Ovary (tissue), 9 donors: ENCODE measurements around the gene THRB. TPM values are rescaled to one million over a fixed set of nuclear protein-coding genes. Genes with fewer than 3 reads are reported as not detected.

Experiments used
- DNase-seq, 5 donors: peaks; one replicate each; pipeline ENCODE4 v3.0.0-alpha.2; 2019 to 2020
- H3K27ac ChIP-seq, 2 donors: fragments of 200-600 bp; one replicate each; pipeline versions ENCODE4 v1.5.1 to v1.8.0; 2019 to 2022
- H3K27me3 ChIP-seq: fragments of 200-600 bp; one replicate; pipeline ENCODE4 v1.8.0; 2022
- H3K36me3 ChIP-seq: fragments of 200-600 bp; sonication (generic); one replicate; pipeline ENCODE4 v1.5.1; 2019
- H3K4me1 ChIP-seq: one replicate; pipeline ENCODE4 v1.8.1; 2013; ENCODE audit warnings: mild to moderate bottlenecking, moderate library complexity; ENCODE audit not compliant: insufficient read depth
- H3K4me3 ChIP-seq: fragments of 200-600 bp; sonication (generic); one replicate; pipeline ENCODE4 v1.5.1; 2017
- H3K9me3 ChIP-seq, 2 donors: fragments of 200-600 bp in 1 of 2; sonication (generic) in 1 of 2; one replicate each; pipeline versions ENCODE4 v1.5.1 to v1.8.1; 2013 to 2019; ENCODE audit warnings: mild to moderate bottlenecking in 1 of 2, moderate library complexity in 1 of 2
- CTCF ChIP-seq, 3 donors: fragments of 450-650 bp in 2 of 3; fragments of 200-600 bp in 1 of 3; IDR thresholded peaks; one replicate each; pipeline versions ENCODE4 v1.5.1 to v1.8.0; 2016 to 2022; ENCODE audit warnings: antibody characterized with exemption in 3 of 3, mild to moderate bottlenecking in 1 of 3
- EP300 ChIP-seq: sonication (generic); formaldehyde crosslinking; IDR thresholded peaks from one replicate; pipeline ENCODE4 v1.6.1; 2017; ENCODE audit warnings: antibody characterized with exemption
- POLR2A ChIP-seq: fragments of 450-650 bp; IDR thresholded peaks from one replicate; pipeline ENCODE4 v1.6.1; 2017; ENCODE audit warnings: antibody characterized with exemption, mild to moderate bottlenecking, moderate library complexity
- WGBS, 3 donors: extraction: QIAGEN DNeasy Blood & Tissue Kit in 1 of 3; methylation state at CpG; one replicate each; pipeline versions ENCODE4 v1.1.5 to v1.1.7; 2013 to 2017; 5-methylcytosine and 5-hydroxymethylcytosine counted together
- intact Hi-C, 4 donors: fragments of 100-400 bp; cut with DNase I; formaldehyde crosslinking; loops; one replicate each; pipeline versions ENCODE4 v1.11.0 to v1.15.1; 2022 to 2023
- polyA plus RNA-seq, 2 donors: library from polyadenylated mRNA; stranded (reverse); fragments of 200-250 nt in 1 of 2; fragments of 350-450 nt in 1 of 2; fragmentation: Illumina TruSeq in 1 of 2; extraction: RNeasy Lipid Tissue Mini Kit (QIAGEN cat#74804) in 1 of 2; gene quantifications; one replicate each; pipeline ENCODE4 v1.2.3, GENCODE V29; 2013 to 2014
- total RNA-seq, 7 donors: library from RNA; depleted of rRNA in 2 of 7; stranded (reverse); fragments of >200 nt in 2 of 7; fragmentation: NEBNext Ultra II Directional in 3 of 7; extraction: Animal tissue kit (Norgen Biotek cat#: 25700) in 3 of 7; gene quantifications; one replicate each; pipeline versions ENCODE4 v1.1.0 to v1.2.4, GENCODE V29; 2016 to 2023
- donor health status: DM: no; HTN: no; CAD: no; lungs with moderate emphysema.
- donor health status: DM: no; HTN: no; CAD: no.
- donor health status: Bipolar disorder and iron deficiency.
- donor health status: DM: yes; HTN: yes; CAD: no.
- donor health status: DM: no; HTN: no; CAD: no.
- donor health status: DM: yes; HTN: yes; CAD: no.

The THRB gene
- total and polyA plus RNA-seq, 9 donors: 0.91 to 6.5 (median 3.2) TPM

DNA sequence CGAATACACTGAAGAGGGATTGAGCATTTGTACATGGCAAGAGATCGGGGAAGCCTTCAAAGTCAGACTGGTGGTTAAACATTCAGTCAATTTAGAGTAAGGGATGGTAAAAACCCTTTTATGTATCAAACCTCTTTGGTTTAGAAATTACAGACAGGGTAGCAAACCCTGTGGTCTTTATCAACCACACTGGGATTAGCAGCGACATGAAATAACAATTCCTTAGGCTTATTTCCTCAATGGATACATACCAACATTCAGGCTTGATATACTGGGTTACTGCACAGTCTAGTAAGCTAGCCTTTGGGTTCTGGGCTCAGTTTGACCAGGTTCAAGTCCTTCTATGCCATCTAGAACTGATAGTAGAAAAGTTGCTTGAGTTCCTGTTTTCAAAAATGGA lies 127.4 kb downstream of the THRB start:
- Histone ChIP-seq H3K9me3 (no peaks in the 10 kb centered on the region), H3K27me3 (no peaks in the 10 kb centered on the region), H3K36me3 (no peaks in the 10 kb centered on the region), H3K4me1 (peaks cover 4% of the 10 kb centered on the region), H3K27ac (no peak overlapping the region), H3K4me3 (no peak overlapping the region)
- DNase-seq: no peak
- no peak for TF ChIP-seq EP300
- TF ChIP-seq POLR2A: no peak
- TF ChIP-seq CTCF (IDR thresholded peaks at IDR 0.05): no peak
- intact Hi-C loops: no loop called here
- 80 to 96% (median 94%) methylated on average over 3 of the region's 3 CpGs for WGBS, 3 donors

DNA sequence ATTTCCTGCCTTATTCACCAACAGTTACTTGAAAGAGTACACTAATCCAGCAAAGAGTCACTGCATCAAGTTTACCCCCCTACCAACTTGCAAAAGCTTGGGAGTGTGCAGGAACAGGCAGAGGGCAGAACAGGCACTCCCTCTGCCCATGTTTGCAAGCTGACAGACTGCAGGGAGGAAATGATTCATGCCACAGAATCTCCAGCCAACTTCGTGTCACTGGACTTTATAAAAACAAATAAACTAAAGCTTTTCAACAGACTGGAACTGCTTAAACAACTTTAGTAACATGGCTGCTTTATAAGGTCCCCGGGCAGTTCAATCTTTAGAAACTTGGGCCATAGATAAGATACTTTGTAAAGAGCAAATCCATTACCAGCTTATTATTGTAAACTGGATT lies 129.5 kb downstream of the THRB start:
- Histone ChIP-seq H3K9me3 (no peaks in the 10 kb centered on the region), H3K4me3 (no peak overlapping the region), H3K27me3 (no peaks in the 10 kb centered on the region), H3K36me3 (no peaks in the 10 kb centered on the region), H3K4me1 (peaks cover 4% of the 10 kb centered on the region), H3K27ac (no peak overlapping the region)
- no peak for DNase-seq
- intact Hi-C loops: no loop called here
- no peak for TF ChIP-seq EP300
- TF ChIP-seq CTCF (IDR thresholded peaks at IDR 0.05): no peak
- TF ChIP-seq POLR2A: no peak
- 7 to 14% (median 7%) methylated on average over 2 of the region's 2 CpGs for WGBS, 3 donors

- Histone ChIP-seq H3K9me3 (no peaks in the 10 kb centered on the region), H3K4me1 (peaks cover 4% of the 10 kb centered on the region), H3K4me3 (no peak overlapping the region), H3K36me3 (no peaks in the 10 kb centered on the region), H3K27ac (no peak overlapping the region), H3K27me3 (no peaks in the 10 kb centered on the region)
- DNase-seq: no peak
- intact Hi-C loops: no loop called here
- 92 to 96% (median 96%) methylated on average over 1 of the region's 1 CpG for whole genome bisulfite sequencing, 3 donors
- TF ChIP-seq CTCF (IDR thresholded peaks at IDR 0.05): no peak
- TF ChIP-seq POLR2A: no peak
- no peak for TF ChIP-seq EP300
These were observed 130.3 kb downstream of the THRB start for GRCh38 chr3:24364359-24364758.

- H3K4me3 ChIP-seq: no peak overlapping the region
- TF ChIP-seq EP300: no peak
- TF ChIP-seq POLR2A: no peak
- TF ChIP-seq CTCF (IDR thresholded peaks at IDR 0.05): no peak
- H3K9me3 ChIP-seq: no peaks in the 10 kb centered on the region
- intact Hi-C loops: no loop called here
- H3K27me3 ChIP-seq: no peaks in the 10 kb centered on the region
- 18 to 37% (median 24%) methylated on average over 1 of the region's 1 CpG for WGBS, 3 donors
- peaks cover 4% of the 10 kb centered on the region for H3K4me1 ChIP-seq
- no peak overlapping the region for H3K27ac ChIP-seq
- no peak for DNase-seq
- H3K36me3 ChIP-seq: no peaks in the 10 kb centered on the region
These were observed 131.4 kb downstream of the THRB start for GRCh38 chr3:24363242-24363641.

GRCh38 chr3:24361623-24362022 lies 133.0 kb downstream of the THRB start:
- no peak overlapping the region for H3K4me3 ChIP-seq
- no peaks in the 10 kb centered on the region for H3K9me3 ChIP-seq
- 91 to 95% (median 93%) methylated on average over 2 of the region's 2 CpGs for WGBS, 3 donors
- H3K27ac ChIP-seq: no peak overlapping the region
- TF ChIP-seq EP300: no peak
- TF ChIP-seq POLR2A: no peak
- TF ChIP-seq CTCF (IDR thresholded peaks at IDR 0.05): no peak
- peaks cover 4% of the 10 kb centered on the region for H3K4me1 ChIP-seq
- no peaks in the 10 kb centered on the region for H3K27me3 ChIP-seq
- no peak for DNase-seq
- H3K36me3 ChIP-seq: no peaks in the 10 kb centered on the region
- intact Hi-C loops: no loop called here
